Central memory CD8-positive, alpha-beta T cell (primary cell): Measurements from ENCODE around the gene KRT10.

Experiments used
- ATAC-seq: fragments of 150-1000 bp; cut with Tn5 transposase; replicated peaks from 2 replicates; pipeline ENCODE4 v1.10.0; 2022; ENCODE audit warnings: mild to moderate bottlenecking, moderate FRiP score, moderate number of reproducible peaks; ENCODE audit not compliant: poor library complexity, severe bottlenecking; ENCODE audit errors: extremely low read depth
- DNase-seq, 2 donors: peaks; one replicate each; pipeline ENCODE4 v3.0.0; 2021; ENCODE audit warnings: low spot score in 2 of 2
- H3K27ac Mint-ChIP-seq: one replicate; pipeline ENCODE4 v1.8.0; 2022; ENCODE audit warnings: low read depth, mild to moderate bottlenecking, moderate library complexity, mixed read lengths
- H3K27me3 Mint-ChIP-seq: one replicate; pipeline ENCODE4 v1.8.0; 2022; ENCODE audit warnings: mixed read lengths
- H3K36me3 Mint-ChIP-seq: one replicate; pipeline ENCODE4 v1.8.0; 2022; ENCODE audit warnings: mild to moderate bottlenecking, moderate library complexity, mixed read lengths; ENCODE audit not compliant: insufficient read depth
- H3K4me1 Mint-ChIP-seq: one replicate; pipeline ENCODE4 v1.8.0; 2022; ENCODE audit warnings: mixed read lengths
- H3K4me3 Mint-ChIP-seq: one replicate; pipeline ENCODE4 v1.8.0; 2022; ENCODE audit warnings: mild to moderate bottlenecking, moderate library complexity, mixed read lengths
- H3K9me3 Mint-ChIP-seq: one replicate; pipeline ENCODE4 v1.8.0; 2022; ENCODE audit warnings: mixed read lengths

The KRT10 gene

GRCh38 chr17:40813804-40814203 is 8.6 kb downstream of the KRT10 start:
- peaks cover 14% of the 10 kb centered on the region for H3K4me1 Mint-ChIP-seq
- H3K36me3 Mint-ChIP-seq = peaks cover 16% of the 10 kb centered on the region
- H3K4me3 Mint-ChIP-seq = no peak overlapping the region
- peaks cover 7% of the 10 kb centered on the region for H3K9me3 Mint-ChIP-seq
- H3K27ac Mint-ChIP-seq = no peak overlapping the region
- no peak for ATAC-seq
- H3K27me3 Mint-ChIP-seq = peaks cover 62% of the 10 kb centered on the region
- DNase-seq = no peak

GRCh38 chr17:40812639-40813038 is 9.8 kb downstream of the KRT10 start:
- Mint-ChIP-seq H3K36me3 (peaks cover 9% of the 10 kb centered on the region), H3K9me3 (peaks cover 7% of the 10 kb centered on the region), H3K4me3 (no peak overlapping the region), H3K4me1 (peaks cover 8% of the 10 kb centered on the region), H3K27ac (no peak overlapping the region), H3K27me3 (peaks cover 73% of the 10 kb centered on the region)
- DNase-seq = no peak
- ATAC-seq = no peak

GRCh38 chr17:40810494-40810893 is 11.9 kb downstream of the KRT10 start:
- Mint-ChIP-seq H3K4me3 (no peak overlapping the region), H3K4me1 (no peaks in the 10 kb centered on the region), H3K9me3 (no peaks in the 10 kb centered on the region), H3K36me3 (no peaks in the 10 kb centered on the region), H3K27me3 (peaks cover 95% of the 10 kb centered on the region), H3K27ac (no peak overlapping the region)
- DNase-seq (no peak), ATAC-seq (no peak)

GRCh38 chr17:40809721-40810421 is 12.5 kb downstream of the KRT10 start:
- Mint-ChIP-seq H3K27ac (no peak overlapping the region), H3K36me3 (no peaks in the 10 kb centered on the region), H3K4me1 (no peaks in the 10 kb centered on the region), H3K9me3 (no peaks in the 10 kb centered on the region), H3K4me3 (no peak overlapping the region), H3K27me3 (peaks cover 98% of the 10 kb centered on the region)
- DNase-seq (no peak), ATAC-seq (no peak)

GRCh38 chr17:40806131-40806530 is 16.3 kb downstream of the KRT10 start:
- Mint-ChIP-seq H3K4me1 (no peaks in the 10 kb centered on the region), H3K4me3 (no peak overlapping the region), H3K9me3 (no peaks in the 10 kb centered on the region), H3K27ac (no peak overlapping the region), H3K27me3 (peaks cover 70% of the 10 kb centered on the region), H3K36me3 (no peaks in the 10 kb centered on the region)
- DNase-seq (no peak), ATAC-seq (no peak)

DNA sequence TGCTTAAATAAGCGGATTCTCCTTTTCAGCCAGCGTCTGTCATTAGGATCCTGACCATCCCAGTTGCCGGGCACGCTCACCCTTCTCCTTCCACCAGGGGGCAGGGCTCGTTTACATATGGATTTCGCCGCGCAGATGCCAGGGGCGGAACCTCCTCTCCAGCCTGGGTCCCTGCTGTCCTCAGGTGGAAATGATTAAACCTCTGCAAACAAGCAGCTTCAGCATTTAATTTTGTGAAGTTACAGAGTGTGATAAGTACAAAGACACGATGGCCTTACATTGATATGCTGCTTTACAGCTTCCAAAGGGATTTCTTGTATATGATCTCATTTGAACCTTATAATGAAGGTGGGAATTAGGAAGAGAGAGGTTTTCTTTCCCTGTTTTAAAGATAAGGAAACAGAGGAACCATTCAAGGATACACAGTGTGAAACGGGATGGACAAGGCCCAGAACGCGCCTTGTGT is 18.8 kb downstream of the KRT10 start:
- H3K4me1 Mint-ChIP-seq = no peaks in the 10 kb centered on the region
- peak; percentile 71 for ATAC-seq
- H3K27ac Mint-ChIP-seq = no peak overlapping the region
- H3K36me3 Mint-ChIP-seq = no peaks in the 10 kb centered on the region
- peak; percentile 52 to 55 for DNase-seq
- H3K9me3 Mint-ChIP-seq = no peaks in the 10 kb centered on the region
- no peak overlapping the region for H3K4me3 Mint-ChIP-seq
- H3K27me3 Mint-ChIP-seq = peaks cover 47% of the 10 kb centered on the region

- DNase-seq (no peak), ATAC-seq (no peak)
- H3K4me1 Mint-ChIP-seq = no peaks in the 10 kb centered on the region
- H3K36me3 Mint-ChIP-seq = no peaks in the 10 kb centered on the region
- no peak overlapping the region for H3K4me3 Mint-ChIP-seq
- peaks cover 30% of the 10 kb centered on the region for H3K27me3 Mint-ChIP-seq
- H3K27ac Mint-ChIP-seq = no peak overlapping the region
- H3K9me3 Mint-ChIP-seq = no peaks in the 10 kb centered on the region
Observed at GRCh38 chr17:40801157-40801556, 21.3 kb downstream of the KRT10 start.

DNA sequence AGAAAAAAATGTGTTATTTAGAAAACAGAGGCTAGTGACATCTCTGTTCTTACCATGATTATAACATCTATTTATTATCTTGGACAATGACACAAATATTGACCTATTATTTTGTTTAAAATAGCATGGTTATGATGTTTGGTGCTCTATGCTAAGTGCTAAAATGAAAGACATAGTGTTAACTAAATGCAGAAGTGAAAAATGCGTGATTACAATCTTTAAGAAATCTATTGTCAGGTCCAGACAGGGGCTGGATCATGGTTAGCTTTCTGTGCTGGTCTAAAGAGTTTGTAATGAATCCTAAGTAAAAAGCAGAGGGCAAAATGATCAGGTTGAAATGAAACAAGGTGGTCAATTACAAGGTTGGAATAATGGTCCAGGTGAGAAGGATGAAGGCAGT is 22.0 kb downstream of the KRT10 start:
- Mint-ChIP-seq H3K27me3 (peaks cover 30% of the 10 kb centered on the region), H3K4me1 (no peaks in the 10 kb centered on the region), H3K4me3 (no peak overlapping the region)

DNA sequence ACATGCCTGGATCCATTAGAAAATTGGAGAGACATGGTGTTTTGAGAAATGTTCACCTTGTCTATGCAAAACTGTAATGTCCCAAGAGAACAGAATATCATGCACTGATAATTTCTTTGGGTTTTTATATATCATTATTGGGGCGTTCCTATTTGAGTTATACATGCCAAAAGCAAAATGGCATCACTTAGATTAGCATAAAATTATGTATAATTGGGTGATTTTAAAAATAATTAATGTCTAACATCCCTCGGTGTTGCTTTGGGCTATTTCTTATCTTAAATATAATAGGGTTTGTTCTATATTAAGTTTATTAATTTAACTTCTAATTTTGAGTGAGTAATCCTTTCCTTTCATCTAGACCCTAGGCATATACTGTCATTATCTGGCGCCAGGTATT is 22.6 kb downstream of the KRT10 start, which contains the start of gene KRT28:
Gene KRT28, minus strand, starts transcription at position 101 of the 400 bp plus-strand sequence. Its CDS starts 66 bp downstream, at position 35.
- Mint-ChIP-seq H3K4me1 (no peaks in the 10 kb centered on the region), H3K9me3 (no peaks in the 10 kb centered on the region), H3K27ac (no peak within 1 kb of the TSS), H3K36me3 (no peaks in the 10 kb centered on the region), H3K4me3 (no peak within 1 kb of the TSS), H3K27me3 (peaks cover 30% of the 10 kb centered on the region)
- no peak for DNase-seq
- no peak for ATAC-seq

More for the DNA sequence above, 22.0 kb downstream of the KRT10 start:
- ATAC-seq = no peak
- Mint-ChIP-seq H3K9me3 (no peaks in the 10 kb centered on the region), H3K36me3 (no peaks in the 10 kb centered on the region), H3K27ac (no peak overlapping the region)
- no peak for DNase-seq

- peaks cover 40% of the 10 kb centered on the region for H3K27me3 Mint-ChIP-seq
- ATAC-seq = no peak
- no peaks in the 10 kb centered on the region for H3K9me3 Mint-ChIP-seq
Observed at GRCh38 chr17:40796846-40797245, 25.6 kb downstream of the KRT10 start.

DNA sequence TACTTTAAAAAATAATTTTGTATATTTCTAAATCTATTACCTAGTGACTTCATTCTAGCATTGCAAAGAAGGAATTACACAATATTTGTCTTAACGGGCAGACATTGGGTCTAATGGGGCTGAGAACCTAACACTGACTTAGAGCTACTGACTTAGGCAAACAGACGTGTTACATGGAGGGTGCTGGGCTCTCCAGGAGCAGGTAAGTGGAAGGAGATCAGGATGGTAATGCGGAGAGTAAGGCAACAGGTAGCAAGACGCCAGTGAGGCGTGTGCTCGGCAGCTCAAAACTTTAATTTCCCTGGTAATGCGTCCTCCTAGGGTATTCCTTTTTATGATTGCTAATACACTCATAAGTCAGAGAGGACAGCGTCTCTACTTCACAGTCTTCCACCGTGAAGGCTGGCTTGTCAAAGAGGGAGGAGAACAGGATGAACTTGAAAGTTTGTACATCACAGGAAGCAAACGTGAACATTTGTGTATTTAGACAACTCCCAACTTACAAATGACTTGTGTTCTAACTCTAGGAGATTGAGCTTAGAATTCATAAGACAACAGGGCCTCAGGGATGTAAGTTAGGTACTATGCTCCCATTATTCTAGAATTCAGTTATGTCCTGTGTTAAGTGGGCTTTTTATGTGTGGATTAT is 27.3 kb downstream of the KRT10 start:
- no peaks in the 10 kb centered on the region for H3K36me3 Mint-ChIP-seq
- H3K9me3 Mint-ChIP-seq = no peaks in the 10 kb centered on the region
- no peak overlapping the region for H3K4me3 Mint-ChIP-seq
- H3K27ac Mint-ChIP-seq = no peak overlapping the region
- peaks cover 40% of the 10 kb centered on the region for H3K27me3 Mint-ChIP-seq
- ATAC-seq (no peak), DNase-seq (no peak)
- H3K4me1 Mint-ChIP-seq = no peaks in the 10 kb centered on the region

More at GRCh38 chr17:40796846-40797245, 25.6 kb downstream of the KRT10 start:
- Mint-ChIP-seq H3K27ac (no peak overlapping the region), H3K36me3 (no peaks in the 10 kb centered on the region), H3K4me1 (no peaks in the 10 kb centered on the region), H3K4me3 (no peak overlapping the region)
- DNase-seq = no peak

GRCh38 chr17:40794466-40794865 is 27.9 kb downstream of the KRT10 start:
- Mint-ChIP-seq H3K36me3 (no peaks in the 10 kb centered on the region), H3K27ac (no peak overlapping the region), H3K4me1 (no peaks in the 10 kb centered on the region), H3K27me3 (peaks cover 40% of the 10 kb centered on the region), H3K9me3 (no peaks in the 10 kb centered on the region), H3K4me3 (no peak overlapping the region)
- ATAC-seq (no peak), DNase-seq (no peak)

DNA sequence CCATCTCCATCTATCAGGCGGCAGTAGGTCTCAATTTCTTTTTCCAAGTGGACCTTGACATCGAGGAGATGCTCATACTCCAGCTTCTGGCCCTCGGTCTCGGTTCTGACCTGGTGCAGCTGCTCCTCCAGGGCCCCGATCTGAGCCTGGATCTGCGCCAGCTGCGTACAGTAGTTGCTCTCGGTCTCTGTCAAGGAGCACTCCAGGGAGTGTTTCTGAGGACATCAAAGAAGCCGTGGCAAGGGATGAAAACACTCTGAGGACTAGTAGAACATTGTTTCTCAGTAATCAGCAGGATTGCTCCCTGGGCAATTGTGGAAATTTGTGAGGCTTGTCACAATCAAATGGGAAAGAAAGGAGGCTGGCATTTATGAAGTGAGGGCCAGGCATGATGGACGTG is 28.6 kb downstream of the KRT10 start:
- Mint-ChIP-seq H3K4me1 (no peaks in the 10 kb centered on the region), H3K27ac (no peak overlapping the region), H3K36me3 (no peaks in the 10 kb centered on the region), H3K4me3 (no peak overlapping the region), H3K9me3 (no peaks in the 10 kb centered on the region), H3K27me3 (peaks cover 40% of the 10 kb centered on the region)
- no peak for ATAC-seq
- no peak for DNase-seq
